H1 (cell line): ENCODE results near the gene PARD3. TPM values are rescaled to one million over a fixed set of nuclear protein-coding genes. Genes with fewer than 3 reads are reported as not detected.

Experiments
- CTCF ChIA-PET: fragments of 300-600 bp; sonication (Branson Sonifier 250); formaldehyde crosslinking; loops from one replicate; lab custom pipeline; 2021; ENCODE audit not compliant: partially characterized antibody; lab: Charles Lee
- POLR2A ChIA-PET: fragments of 300-600 bp; sonication (Branson Sonifier 250); formaldehyde crosslinking; loops from one replicate; lab custom pipeline; 2021; ENCODE audit warnings: inconsistent platforms; ENCODE audit not compliant: partially characterized antibody; lab: Charles Lee
- DNase-seq, 2 experiments: peaks; one replicate each; pipeline versions ENCODE4 v3.0.0 to v3.0.0-alpha.2; 2010 to 2022; ENCODE audit warnings: low spot score in 2 of 2, low read depth in 1 of 2, mixed read lengths in 1 of 2
- FAIRE-seq: peaks from 2 replicates; lab custom pipeline; 2011; peaks lifted over from hg19 to GRCh38; lab: Jason Lieb, UNC
- H2AFZ ChIP-seq: 2 replicates; pipeline ENCODE4 v1.8.1; 2012; ENCODE audit warnings: low read length, inconsistent platforms
- H2AK5ac ChIP-seq: 2 replicates; pipeline ENCODE4 v1.6.1; 2013; ENCODE audit warnings: low read depth, low read length
- H2BK120ac ChIP-seq: replicated peaks from 2 replicates; pipeline ENCODE3; 2013; ENCODE audit warnings: low read depth, low read length, inconsistent platforms
- H2BK12ac ChIP-seq: 2 replicates; pipeline ENCODE4 v1.6.1; 2013; ENCODE audit warnings: low read depth, low read length
- H2BK15ac ChIP-seq: 2 replicates; pipeline ENCODE4 v1.6.1; 2013; ENCODE audit warnings: low read length
- H2BK20ac ChIP-seq: 2 replicates; pipeline ENCODE4 v1.6.1; 2013; ENCODE audit warnings: low read length
- H2BK5ac ChIP-seq: 2 replicates; pipeline ENCODE4 v1.6.1; 2013; ENCODE audit warnings: low read depth, low read length
- H3K14ac ChIP-seq: 2 replicates; pipeline ENCODE4 v1.6.1; 2013; ENCODE audit warnings: inconsistent platforms; ENCODE audit not compliant: insufficient read length
- H3K18ac ChIP-seq: 2 replicates; pipeline ENCODE4 v1.6.1; 2013; ENCODE audit warnings: low read length; ENCODE audit errors: extremely low read depth
- H3K23ac ChIP-seq: 2 replicates; pipeline ENCODE4 v1.6.1; 2013; ENCODE audit warnings: inconsistent platforms; ENCODE audit not compliant: insufficient read length
- H3K23me2 ChIP-seq: 2 replicates; pipeline ENCODE4 v1.6.1; 2013; ENCODE audit warnings: low read depth, low read length
- H3K27ac ChIP-seq: 2 replicates; pipeline ENCODE4 v1.6.1; 2011; ENCODE audit warnings: low read depth, low read length, inconsistent platforms
- H3K27me3 ChIP-seq, 4 experiments: replicated peaks in 1 of 4; 1 replicate in 1 of 4; 2 replicates in 3 of 4; pipeline versions ENCODE4 v1.6.1 to v1.8.1; 2011 to 2013; ENCODE audit warnings: low read length in 3 of 4, mild to moderate bottlenecking in 3 of 4, inconsistent platforms in 2 of 4, mixed read lengths in 2 of 4, moderate library complexity in 1 of 4; ENCODE audit not compliant: control insufficient read depth in 3 of 4, insufficient read depth in 3 of 4; ENCODE audit errors: extremely low read depth in 1 of 4
- H3K36me3 ChIP-seq, 4 experiments: 2 replicates each; pipeline versions ENCODE4 v1.6.1 to v1.8.1; 2011 to 2013; ENCODE audit warnings: mild to moderate bottlenecking in 4 of 4, low read length in 3 of 4, moderate library complexity in 2 of 4, control low read depth in 1 of 4, inconsistent platforms in 1 of 4; ENCODE audit not compliant: insufficient read depth in 4 of 4, control insufficient read depth in 2 of 4
- H3K4ac ChIP-seq: replicated peaks from 2 replicates; pipeline ENCODE3; 2013; ENCODE audit warnings: low read length, low read depth, mixed read lengths, inconsistent platforms; ENCODE audit not compliant: insufficient read length
- H3K4me1 ChIP-seq, 4 experiments: replicated peaks in 1 of 4; 1 replicate in 1 of 4; 2 replicates in 3 of 4; pipeline versions ENCODE4 v1.6.1 to v1.8.1; 2011 to 2013; ENCODE audit warnings: low read length in 3 of 4, inconsistent platforms in 2 of 4, mixed read lengths in 1 of 4; ENCODE audit not compliant: insufficient read depth in 4 of 4, control insufficient read depth in 3 of 4
- H3K4me2 ChIP-seq, 2 experiments: 2 replicates each; pipeline versions ENCODE4 v1.6.1 to v1.8.1; 2011 to 2013; ENCODE audit warnings: low read depth in 2 of 2, low read length in 2 of 2, control low read depth in 1 of 2, inconsistent platforms in 1 of 2, mild to moderate bottlenecking in 1 of 2; ENCODE audit not compliant: insufficient read depth in 1 of 2
- H3K4me3 ChIP-seq, 4 experiments: fragments of 200-600, 300-600 bp in 1 of 4; sonication (generic), shearing (Covaris generic), sonication (Bioruptor Twin) in 1 of 4; 2 replicates each; pipeline versions ENCODE4 v1.5.1 to v1.8.1; 2011 to 2016; ENCODE audit warnings: low read length in 4 of 4, low read depth in 3 of 4, control low read depth in 2 of 4, inconsistent platforms in 2 of 4, mild to moderate bottlenecking in 2 of 4, mixed read lengths in 1 of 4, moderate library complexity in 1 of 4; ENCODE audit not compliant: insufficient read depth in 2 of 4; ENCODE audit errors: extremely low read depth in 1 of 4
- H3K56ac ChIP-seq: replicated peaks from 2 replicates; pipeline ENCODE3; 2013; ENCODE audit warnings: low read depth, mild to moderate bottlenecking, mixed read lengths, low read length, inconsistent platforms; ENCODE audit not compliant: insufficient read length
- H3K79me1 ChIP-seq: 2 replicates; pipeline ENCODE4 v1.6.1; 2013; ENCODE audit warnings: low read depth, low read length, control low read depth
- H3K79me2 ChIP-seq, 2 experiments: 2 replicates each; pipeline versions ENCODE4 v1.6.1 to v1.8.1; 2012 to 2013; ENCODE audit warnings: low read length in 2 of 2, mild to moderate bottlenecking in 2 of 2, inconsistent platforms in 1 of 2; ENCODE audit not compliant: insufficient read depth in 2 of 2, control insufficient read depth in 1 of 2
- H3K9ac ChIP-seq, 4 experiments: replicated peaks in 1 of 4; 1 replicate in 1 of 4; 2 replicates in 3 of 4; pipeline versions ENCODE4 v1.6.1 to v1.8.1; 2011 to 2013; ENCODE audit warnings: low read depth in 3 of 4, low read length in 3 of 4, control low read depth in 2 of 4, mild to moderate bottlenecking in 2 of 4, moderate library complexity in 2 of 4, inconsistent platforms in 1 of 4; ENCODE audit errors: extremely low read depth in 1 of 4
- H3K9me3 ChIP-seq, 2 experiments: 2 replicates each; pipeline versions ENCODE4 v1.6.1 to v1.8.1; 2012 to 2013; ENCODE audit warnings: mild to moderate bottlenecking in 2 of 2, moderate library complexity in 2 of 2, control low read depth in 1 of 2, inconsistent platforms in 1 of 2, low read depth in 1 of 2, low read length in 1 of 2, mixed read lengths in 1 of 2; ENCODE audit not compliant: insufficient read depth in 2 of 2
- H4K20me1 ChIP-seq, 2 experiments: replicated peaks in 1 of 2; 2 replicates each; pipeline versions ENCODE3 to v1.8.1; 2011 to 2013; ENCODE audit warnings: inconsistent platforms in 2 of 2, low read length in 2 of 2, mild to moderate bottlenecking in 1 of 2; ENCODE audit not compliant: insufficient read depth in 2 of 2, control insufficient read depth in 1 of 2
- H4K5ac ChIP-seq: 2 replicates; pipeline ENCODE4 v1.6.1; 2013; ENCODE audit warnings: low read length, low read depth, mixed read lengths, inconsistent platforms; ENCODE audit not compliant: insufficient read length
- H4K8ac ChIP-seq: 2 replicates; pipeline ENCODE4 v1.8.0; 2013; ENCODE audit warnings: mild to moderate bottlenecking, moderate library complexity, low read length, inconsistent platforms; ENCODE audit not compliant: insufficient read depth; ENCODE audit errors: extremely low read depth
- H4K91ac ChIP-seq: replicated peaks from 2 replicates; pipeline ENCODE3; 2013; ENCODE audit warnings: low read length, mixed read lengths, inconsistent platforms; ENCODE audit not compliant: insufficient read length
- CBX8 ChIP-seq: fragments of 300-800, 300-1000 bp; sonication (generic); IDR thresholded peaks from 2 replicates; pipeline ENCODE4 v1.7.1; 2016; ENCODE audit warnings: low read depth, low read length, borderline replicate concordance
- CHD2 ChIP-seq: IDR thresholded peaks from 2 replicates; pipeline ENCODE4 v1.6.1; 2012; ENCODE audit warnings: low read length, improper control_type of control experiment
- CREB1 ChIP-seq: IDR thresholded peaks from 2 replicates; pipeline ENCODE4 v1.6.1; 2012; ENCODE audit warnings: inconsistent platforms
- JUND ChIP-seq: IDR thresholded peaks from 2 replicates; pipeline ENCODE4 v1.6.1; 2011; ENCODE audit warnings: mild to moderate bottlenecking, improper control_type of control experiment, low read length
- NANOG ChIP-seq: IDR thresholded peaks from 2 replicates; pipeline ENCODE4 v1.6.1; 2011; ENCODE audit warnings: low read length, low read depth, mild to moderate bottlenecking, inconsistent platforms; ENCODE audit not compliant: insufficient read depth, poor library complexity, severe bottlenecking
- RXRA ChIP-seq: IDR thresholded peaks from 2 replicates; pipeline ENCODE4 v1.6.1; 2011; ENCODE audit warnings: low read depth, mild to moderate bottlenecking, low read length, moderate library complexity; ENCODE audit not compliant: insufficient read depth
- SP1 ChIP-seq: IDR thresholded peaks from 2 replicates; pipeline ENCODE4 v1.6.1; 2011; ENCODE audit warnings: low read depth, low read length
- SUZ12 ChIP-seq: fragments of 200-600 bp; sonication (generic); IDR thresholded peaks from 2 replicates; pipeline ENCODE4 v1.6.1; 2012; ENCODE audit warnings: mild to moderate bottlenecking, inconsistent platforms, low read length, moderate library complexity, mixed read lengths
- TEAD4 ChIP-seq: IDR thresholded peaks from 2 replicates; pipeline ENCODE4 v1.6.1; 2012; ENCODE audit warnings: low read depth, low read length, inconsistent platforms, mixed read lengths
- USF2 ChIP-seq: IDR thresholded peaks from 2 replicates; pipeline ENCODE4 v1.6.1; 2011; ENCODE audit warnings: low read length, improper control_type of control experiment
- WGBS, 2 experiments: shearing (Covaris generic) in 1 of 2; methylation state at CpG; one replicate each; pipeline versions ENCODE4 v1.1.6 to v1.1.7; 2013 to 2015; ENCODE audit warnings: low lambda C conversion rate in 2 of 2, mixed read lengths in 2 of 2, inconsistent platforms in 1 of 2, low coverage in 1 of 2, missing lambda C conversion rate in 1 of 2; ENCODE audit not compliant: insufficient replicate concordance in 2 of 2, insufficient coverage in 1 of 2, insufficient read length in 1 of 2; ENCODE audit errors: extremely low coverage in 1 of 2, missing lambda C conversion rate in 1 of 2; 5-methylcytosine and 5-hydroxymethylcytosine counted together
- polyA plus RNA-seq, 7 experiments: library from polyadenylated mRNA; depleted of rRNA in 3 of 7; stranded (reverse) in 5 of 7; unstranded in 2 of 7; fragments of >200 nt in 5 of 7; fragments of 200-250 nt in 2 of 7; gene quantifications; 1 replicate in 5 of 7; 2 replicates in 1 of 7; 4 replicates in 1 of 7; pipeline versions ENCODE4 v1.2.1 to v1.2.3, GENCODE V29; 2011 to 2013; ENCODE audit warnings: missing spikeins in 2 of 7, mixed read lengths in 2 of 7
- total RNA-seq: library from RNA; stranded (reverse); fragmentation: NEBNext Ultra II Directional; extraction: Animal tissue kit (Norgen Biotek cat#: 25700); gene quantifications from 2 replicates; pipeline ENCODE4 v1.2.1, GENCODE V29; 2021

The PARD3 gene
- total and polyA plus RNA-seq, 2 of the 8 experiments (the other 6 are each of a cell fraction or from before 2014, with no cell fraction given), result 19.7 to 49.1 TPM

DNA sequence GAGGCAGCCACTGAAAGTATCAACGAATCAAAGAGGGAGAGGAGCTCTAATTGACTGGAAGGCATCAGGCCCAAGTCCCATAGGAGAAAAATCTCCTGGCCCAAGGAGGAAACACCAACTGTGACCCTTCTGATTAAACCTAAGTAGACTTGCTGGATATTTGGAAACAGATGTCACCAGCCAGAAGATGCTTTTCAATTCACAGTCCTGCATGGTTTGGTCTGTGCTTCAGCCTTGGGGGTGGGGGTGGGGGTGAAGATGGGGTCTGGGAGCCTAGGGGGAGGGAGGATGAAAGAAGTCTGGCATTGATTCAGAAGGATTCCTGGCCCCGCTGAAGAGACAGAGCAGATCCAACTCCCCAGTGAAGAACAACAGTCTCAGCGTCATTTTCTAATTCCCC, 623.7 kb downstream of the PARD3 start:
- H2BK120ac ChIP-seq, result no peak overlapping the region
- POLR2A ChIA-PET, result no interaction called here
- no peak overlapping the region for H3K23ac ChIP-seq
- no peaks in the 10 kb centered on the region for H3K79me2 ChIP-seq
- no peak overlapping the region for H2BK12ac ChIP-seq
- H3K4me1 ChIP-seq, result peaks cover 2 to 16% (median 13%) of the 10 kb centered on the region in 4 experiments; a peak in 6 of 7 replicates
- H2BK5ac ChIP-seq, result no peak overlapping the region
- WGBS, 2 experiments, result 96% methylated on average over 3 of the region's 3 CpGs; no CpG with 5 or more reads in 1 of the 2 experiments
- no peaks in the 10 kb centered on the region for H4K20me1 ChIP-seq
- H2AK5ac ChIP-seq, result no peak overlapping the region
- CTCF ChIA-PET, result interaction anchor here (1.0 kb wide), 1 partner anchor 9 kb away, joined by 3 read pairs; no protein-coding TSS in a partner anchor
- no peaks in the 10 kb centered on the region for H3K27me3 ChIP-seq
- DNase-seq, result no peak
- no peaks in the 10 kb centered on the region for H3K79me1 ChIP-seq
- TF ChIP-seq NANOG, result no peak
- TF ChIP-seq CBX8, result no peak
- TF ChIP-seq SP1, result no peak
- no peak for TF ChIP-seq JUND
- no peak for TF ChIP-seq USF2
- no peak for TF ChIP-seq RXRA
- no peak for TF ChIP-seq SUZ12
- TF ChIP-seq CHD2, result no peak
- TF ChIP-seq TEAD4, result no peak
- no peak for TF ChIP-seq CREB1
- no peak overlapping the region for H3K4me3 ChIP-seq
- H3K56ac ChIP-seq, result no peak overlapping the region
- no peak overlapping the region for H2BK20ac ChIP-seq
- H3K36me3 ChIP-seq, result no peaks in the 10 kb centered on the region
- no peak overlapping the region for H2BK15ac ChIP-seq
- no peak overlapping the region for H3K4me2 ChIP-seq
- no peaks in the 10 kb centered on the region for H3K9me3 ChIP-seq
- no peak for FAIRE-seq
- H3K9ac ChIP-seq, result no peak overlapping the region
- no peaks in the 10 kb centered on the region for H3K23me2 ChIP-seq
- H2AFZ ChIP-seq, result no peak overlapping the region
- H4K5ac ChIP-seq, result no peak overlapping the region
- H3K27ac ChIP-seq, result no peak overlapping the region
- H3K18ac ChIP-seq, result no peak overlapping the region
- H4K91ac ChIP-seq, result no peak overlapping the region
- no peak overlapping the region for H3K14ac ChIP-seq
- no peak overlapping the region for H3K4ac ChIP-seq
- no peak overlapping the region for H4K8ac ChIP-seq
